Nephron progenitor cell (in vitro differentiated cells): ENCODE data around the gene COL21A1.

Source experiments
- DNase-seq: peaks from one replicate; pipeline ENCODE4 v3.0.0; 2021
- H3K27ac Mint-ChIP-seq: 2 replicates; pipeline ENCODE4 v1.8.0; 2021; ENCODE audit warnings: mild to moderate bottlenecking, moderate library complexity, mixed read lengths
- H3K27me3 Mint-ChIP-seq: 2 replicates; pipeline ENCODE4 v1.8.0; 2021; ENCODE audit warnings: mild to moderate bottlenecking, low read depth, mixed read lengths; ENCODE audit not compliant: poor library complexity
- H3K36me3 Mint-ChIP-seq: 2 replicates; pipeline ENCODE4 v1.8.0; 2021; ENCODE audit warnings: low read depth, mixed read lengths
- H3K4me1 Mint-ChIP-seq: 2 replicates; pipeline ENCODE4 v1.8.0; 2021; ENCODE audit warnings: mixed read lengths
- H3K4me3 Mint-ChIP-seq: 2 replicates; pipeline ENCODE4 v1.8.0; 2021; ENCODE audit warnings: mild to moderate bottlenecking, moderate library complexity, mixed read lengths
- H3K9me3 Mint-ChIP-seq: 2 replicates; pipeline ENCODE4 v1.8.0; 2021; ENCODE audit warnings: mild to moderate bottlenecking, moderate library complexity, mixed read lengths
- CTCF ChIP-seq: fragments of 200-600 bp; sonication (generic); IDR thresholded peaks from 2 replicates; pipeline ENCODE4 v1.5.0; 2021; ENCODE audit warnings: antibody characterized with exemption

The COL21A1 gene

GRCh38 chr6:56062836-56063235 lies 184.5 kb downstream of the COL21A1 start:
- Mint-ChIP-seq H3K9me3 (no peaks in the 10 kb centered on the region), H3K27me3 (no peaks in the 10 kb centered on the region), H3K4me1 (no peaks in the 10 kb centered on the region), H3K27ac (no peak overlapping the region), H3K4me3 (no peak overlapping the region), H3K36me3 (no peaks in the 10 kb centered on the region)
- no peak for TF ChIP-seq CTCF
- no peak for DNase-seq

- H3K4me3 Mint-ChIP-seq = no peak overlapping the region
- no peak for DNase-seq
- H3K27me3 Mint-ChIP-seq = no peaks in the 10 kb centered on the region
- H3K36me3 Mint-ChIP-seq = no peaks in the 10 kb centered on the region
- TF ChIP-seq CTCF = no peak
- H3K27ac Mint-ChIP-seq = no peak overlapping the region
- no peaks in the 10 kb centered on the region for H3K9me3 Mint-ChIP-seq
- no peaks in the 10 kb centered on the region for H3K4me1 Mint-ChIP-seq
Observed at GRCh38 chr6:56058636-56059035, 188.7 kb downstream of the COL21A1 start.

GRCh38 chr6:56055081-56055704 lies 192.2 kb downstream of the COL21A1 start:
- no peak overlapping the region for H3K4me3 Mint-ChIP-seq
- H3K4me1 Mint-ChIP-seq = no peaks in the 10 kb centered on the region

GRCh38 chr6:56051202-56051598 lies 196.2 kb downstream of the COL21A1 start:
- no peaks in the 10 kb centered on the region for H3K36me3 Mint-ChIP-seq
- H3K27me3 Mint-ChIP-seq = no peaks in the 10 kb centered on the region
- no peak for DNase-seq
- H3K4me1 Mint-ChIP-seq = no peaks in the 10 kb centered on the region
- TF ChIP-seq CTCF = no peak
- no peaks in the 10 kb centered on the region for H3K9me3 Mint-ChIP-seq
- no peak overlapping the region for H3K27ac Mint-ChIP-seq
- no peak overlapping the region for H3K4me3 Mint-ChIP-seq

More at GRCh38 chr6:56055081-56055704, 192.2 kb downstream of the COL21A1 start:
- Mint-ChIP-seq H3K27ac (no peak overlapping the region), H3K9me3 (no peaks in the 10 kb centered on the region), H3K36me3 (no peaks in the 10 kb centered on the region), H3K27me3 (no peaks in the 10 kb centered on the region)
- no peak for DNase-seq
- TF ChIP-seq CTCF = no peak

GRCh38 chr6:56050530-56051201 lies 196.7 kb downstream of the COL21A1 start:
- H3K9me3 Mint-ChIP-seq = no peaks in the 10 kb centered on the region
- H3K27me3 Mint-ChIP-seq = no peaks in the 10 kb centered on the region
- H3K4me3 Mint-ChIP-seq = no peak overlapping the region
- DNase-seq = no peak
- TF ChIP-seq CTCF = no peak
- no peaks in the 10 kb centered on the region for H3K36me3 Mint-ChIP-seq
- no peak overlapping the region for H3K27ac Mint-ChIP-seq
- H3K4me1 Mint-ChIP-seq = no peaks in the 10 kb centered on the region

- DNase-seq = no peak
- no peaks in the 10 kb centered on the region for H3K9me3 Mint-ChIP-seq
- no peak overlapping the region for H3K27ac Mint-ChIP-seq
- H3K36me3 Mint-ChIP-seq = no peaks in the 10 kb centered on the region
- H3K27me3 Mint-ChIP-seq = no peaks in the 10 kb centered on the region
- H3K4me1 Mint-ChIP-seq = no peaks in the 10 kb centered on the region
- no peak overlapping the region for H3K4me3 Mint-ChIP-seq
- no peak for TF ChIP-seq CTCF
Observed at GRCh38 chr6:56048601-56049000, 198.8 kb downstream of the COL21A1 start.
